ENCODE measurements around the gene CRTC1.

DNA sequence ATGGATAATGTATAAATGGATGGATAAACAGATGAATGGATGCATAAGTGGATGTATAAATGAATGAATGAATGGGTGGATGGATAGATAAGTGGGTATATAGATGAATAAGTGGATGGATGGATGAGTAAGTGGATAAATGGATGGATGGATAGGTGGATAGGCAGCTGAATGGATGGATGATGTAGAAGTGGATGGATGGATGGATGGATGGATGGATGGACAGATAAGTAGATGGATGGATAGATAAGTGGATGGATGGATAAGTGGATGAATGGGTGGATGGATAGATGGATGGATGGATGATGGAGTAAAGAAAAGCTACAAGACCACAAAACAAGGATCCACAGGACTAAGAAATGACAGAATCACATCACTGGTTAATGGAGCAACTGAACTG is 116.6 kb downstream of the CRTC1 start:
- TF ChIP-seq, protein P1, sequence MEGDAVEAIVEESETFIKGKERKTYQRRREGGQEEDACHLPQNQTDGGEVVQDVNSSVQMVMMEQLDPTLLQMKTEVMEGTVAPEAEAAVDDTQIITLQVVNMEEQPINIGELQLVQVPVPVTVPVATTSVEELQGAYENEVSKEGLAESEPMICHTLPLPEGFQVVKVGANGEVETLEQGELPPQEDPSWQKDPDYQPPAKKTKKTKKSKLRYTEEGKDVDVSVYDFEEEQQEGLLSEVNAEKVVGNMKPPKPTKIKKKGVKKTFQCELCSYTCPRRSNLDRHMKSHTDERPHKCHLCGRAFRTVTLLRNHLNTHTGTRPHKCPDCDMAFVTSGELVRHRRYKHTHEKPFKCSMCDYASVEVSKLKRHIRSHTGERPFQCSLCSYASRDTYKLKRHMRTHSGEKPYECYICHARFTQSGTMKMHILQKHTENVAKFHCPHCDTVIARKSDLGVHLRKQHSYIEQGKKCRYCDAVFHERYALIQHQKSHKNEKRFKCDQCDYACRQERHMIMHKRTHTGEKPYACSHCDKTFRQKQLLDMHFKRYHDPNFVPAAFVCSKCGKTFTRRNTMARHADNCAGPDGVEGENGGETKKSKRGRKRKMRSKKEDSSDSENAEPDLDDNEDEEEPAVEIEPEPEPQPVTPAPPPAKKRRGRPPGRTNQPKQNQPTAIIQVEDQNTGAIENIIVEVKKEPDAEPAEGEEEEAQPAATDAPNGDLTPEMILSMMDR (IDR thresholded peaks at IDR 0.05) = no peak
- TF ChIP-seq ZFX (IDR thresholded peaks at IDR 0.05; ENCODE audit: borderline replicate concordance) = no peak
